HT1080 (cell line): ENCODE measurements around the gene DVL1. TPM values are rescaled to one million over a fixed set of nuclear protein-coding genes. Genes with fewer than 3 reads are reported as not detected.

ENCODE experiments used
- DNase-seq: peaks from one replicate; pipeline ENCODE4 v3.0.0-alpha.2; 2015; ENCODE audit warnings: low read depth
- total RNA-seq: library from RNA; depleted of rRNA; stranded (reverse); fragments of >200 nt; shearing (Covaris generic); gene quantifications from 2 replicates; pipeline ENCODE4 v1.2.3, GENCODE V29; 2014

The DVL1 gene
- total RNA-seq, 1 experiment from 2014 or later = 113 TPM

DNA sequence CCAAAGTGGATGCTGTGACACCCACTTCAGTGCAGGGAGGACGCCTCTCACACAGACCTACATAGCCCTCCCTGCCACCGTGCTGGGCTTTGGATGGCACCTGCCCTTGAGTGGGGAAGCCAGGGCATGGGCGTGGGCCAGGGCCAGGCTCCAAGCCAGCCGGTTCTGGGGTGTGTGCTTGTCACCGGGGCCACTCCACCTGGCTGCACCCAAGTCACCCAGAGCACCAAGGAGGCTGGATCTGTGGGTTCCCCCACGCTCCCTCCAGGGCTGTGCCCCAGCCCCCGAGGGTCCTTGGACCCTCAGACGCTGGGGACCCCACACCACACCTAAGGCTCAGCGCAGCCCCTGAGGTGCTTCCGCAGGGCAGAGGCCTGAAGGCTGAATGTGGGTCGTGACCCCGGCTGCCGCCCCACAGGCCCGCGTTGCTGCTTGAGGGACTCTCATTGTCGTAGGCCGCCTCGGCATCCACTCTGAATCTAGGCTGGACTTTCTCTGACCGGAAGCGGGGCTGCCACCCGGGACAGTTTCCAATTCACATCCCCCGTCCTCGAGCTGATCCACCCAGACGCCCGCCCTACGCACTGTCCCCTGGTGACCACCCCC is 7.7 kb upstream of the DVL1 start:
- no peak for DNase-seq

DNA sequence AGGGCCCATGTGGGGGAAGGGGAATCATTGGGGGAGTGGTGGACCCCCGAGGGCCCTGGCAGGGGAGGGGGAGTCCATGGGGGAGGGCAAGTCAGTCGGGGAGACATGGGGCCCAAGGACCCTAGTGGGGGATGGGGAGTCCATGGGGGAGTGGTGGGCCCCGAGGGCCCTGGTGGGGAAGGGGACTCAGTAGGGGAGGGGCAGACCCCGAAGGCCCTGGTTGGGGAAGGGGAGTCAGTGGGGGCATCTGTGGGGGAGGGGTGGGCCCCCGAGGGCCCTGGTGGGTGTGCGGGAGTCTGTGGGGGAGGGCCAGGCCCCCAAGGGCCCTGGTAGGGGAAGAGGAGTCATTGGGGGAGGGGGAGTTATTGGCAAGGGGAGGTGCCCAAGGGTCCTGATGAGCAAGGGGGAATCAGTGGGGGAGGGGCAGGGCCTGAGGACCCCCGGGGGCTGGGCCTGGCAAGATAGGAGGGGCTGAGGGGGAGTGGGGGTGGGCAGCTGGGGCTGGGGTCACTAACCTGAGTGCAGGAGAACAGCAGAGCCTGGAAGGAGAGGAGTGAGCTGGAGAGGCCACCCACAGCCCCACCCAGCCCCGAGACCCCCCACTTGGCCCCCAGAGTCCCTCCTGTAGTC is 7.1 kb upstream of the DVL1 start:
- no peak for DNase-seq

DNA sequence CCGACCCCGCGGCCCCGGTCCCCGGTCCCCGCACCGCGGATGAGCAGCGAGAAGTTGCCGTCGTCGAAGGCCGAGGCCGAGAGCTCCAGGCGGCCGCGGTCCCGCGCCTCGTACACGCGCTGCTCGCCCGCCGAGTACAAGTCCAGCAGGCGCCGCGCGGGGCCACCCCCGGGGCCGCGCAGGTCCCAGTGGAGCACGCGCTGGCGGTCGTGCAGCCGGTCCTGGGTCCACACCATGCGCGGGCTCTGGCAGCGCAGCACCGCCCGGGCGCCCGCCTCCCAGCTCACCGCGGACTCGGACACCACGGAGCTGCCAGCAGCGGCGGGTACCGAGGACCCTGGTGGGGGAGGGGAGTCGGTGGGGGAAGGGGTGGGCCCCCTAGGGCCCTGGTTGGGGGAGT is 6.2 kb upstream of the DVL1 start:
- DNase-seq = no peak

DNA sequence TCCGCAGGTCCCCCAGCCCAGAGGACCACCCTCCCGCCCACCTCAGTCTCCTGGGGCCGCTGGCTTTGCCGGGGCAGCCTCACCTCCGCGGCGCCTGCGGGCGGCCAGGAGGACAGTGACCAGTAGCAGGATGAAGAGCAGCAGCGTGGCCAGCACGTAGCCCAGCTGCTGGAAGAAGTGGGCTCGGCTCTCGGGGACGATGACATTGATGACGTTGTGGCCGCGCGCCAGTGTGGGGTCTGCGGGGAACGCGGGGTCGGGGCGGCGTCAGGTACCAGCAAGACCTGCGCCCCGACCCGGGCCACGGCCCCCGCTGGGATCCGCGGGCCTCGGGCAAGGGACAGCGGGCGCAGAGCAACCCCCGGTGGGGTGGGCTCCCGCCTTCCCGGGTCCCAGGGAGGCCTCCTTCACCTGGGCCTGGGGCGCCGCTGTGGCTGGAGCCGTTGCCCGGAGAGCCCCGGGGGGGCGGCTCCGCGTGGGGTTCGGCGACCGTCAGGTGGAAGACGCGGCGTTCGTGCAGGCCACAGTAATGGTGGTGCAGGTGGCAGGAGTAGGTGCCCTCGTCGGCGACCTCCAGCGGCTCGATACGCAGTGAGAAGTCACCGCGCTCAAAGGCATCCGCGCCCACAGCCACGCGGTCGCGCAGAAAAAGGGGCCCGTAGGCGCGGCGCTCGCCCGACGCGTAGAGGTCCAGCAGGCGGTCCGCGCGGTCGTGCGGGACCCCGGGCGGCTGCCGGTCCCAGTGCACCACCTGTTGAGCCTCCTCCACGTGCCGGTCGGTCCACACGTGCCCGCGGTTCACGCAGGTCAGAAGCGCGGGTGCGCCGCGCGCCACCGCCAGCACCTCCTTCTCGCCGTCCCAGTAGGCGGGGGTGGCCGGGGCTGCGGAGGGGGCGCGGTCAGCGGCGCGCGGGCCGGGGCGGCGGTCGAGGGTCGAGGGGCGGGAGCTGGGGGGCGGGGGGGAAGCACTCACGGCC is 5.3 kb upstream of the DVL1 start:
- no peak for DNase-seq

DNA sequence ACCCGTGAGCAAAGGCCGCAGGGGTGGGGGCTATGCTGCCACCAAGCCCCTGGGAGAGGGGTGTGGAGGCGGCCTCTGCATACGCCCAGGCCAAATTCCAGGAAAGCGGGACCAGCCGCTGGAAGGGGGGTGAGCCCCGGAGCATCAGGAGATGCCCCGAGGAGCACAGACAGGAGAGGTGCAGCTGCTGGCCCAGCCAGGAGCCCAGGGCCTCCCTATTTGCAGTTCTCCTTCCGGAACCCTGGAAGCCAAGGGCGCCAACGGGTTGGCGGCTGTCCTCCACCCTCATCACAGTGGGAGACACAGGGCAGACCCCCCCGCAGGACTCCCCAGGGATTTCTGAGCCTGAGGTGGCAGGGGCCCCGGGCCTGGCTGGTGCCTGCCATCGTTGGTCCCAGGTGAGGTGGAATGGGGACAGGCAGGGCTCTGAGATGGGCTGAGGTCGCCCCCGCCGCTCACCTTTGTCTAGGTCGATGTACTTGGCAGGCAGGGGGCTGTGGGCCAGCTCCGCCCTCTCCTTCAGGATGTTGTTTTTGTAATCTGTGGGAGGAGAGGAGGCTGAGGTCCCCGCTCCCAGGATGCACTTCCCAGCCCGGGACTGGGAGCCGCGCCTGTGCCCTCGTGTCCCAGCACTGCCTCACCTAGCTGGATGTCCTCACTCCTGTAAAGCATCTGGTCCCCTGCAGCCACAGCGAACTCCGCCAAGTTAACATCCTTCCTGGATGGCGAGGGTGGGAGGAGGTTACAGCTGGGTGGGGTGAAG is 4.4 kb upstream of the DVL1 start:
- DNase-seq = no peak

DNA sequence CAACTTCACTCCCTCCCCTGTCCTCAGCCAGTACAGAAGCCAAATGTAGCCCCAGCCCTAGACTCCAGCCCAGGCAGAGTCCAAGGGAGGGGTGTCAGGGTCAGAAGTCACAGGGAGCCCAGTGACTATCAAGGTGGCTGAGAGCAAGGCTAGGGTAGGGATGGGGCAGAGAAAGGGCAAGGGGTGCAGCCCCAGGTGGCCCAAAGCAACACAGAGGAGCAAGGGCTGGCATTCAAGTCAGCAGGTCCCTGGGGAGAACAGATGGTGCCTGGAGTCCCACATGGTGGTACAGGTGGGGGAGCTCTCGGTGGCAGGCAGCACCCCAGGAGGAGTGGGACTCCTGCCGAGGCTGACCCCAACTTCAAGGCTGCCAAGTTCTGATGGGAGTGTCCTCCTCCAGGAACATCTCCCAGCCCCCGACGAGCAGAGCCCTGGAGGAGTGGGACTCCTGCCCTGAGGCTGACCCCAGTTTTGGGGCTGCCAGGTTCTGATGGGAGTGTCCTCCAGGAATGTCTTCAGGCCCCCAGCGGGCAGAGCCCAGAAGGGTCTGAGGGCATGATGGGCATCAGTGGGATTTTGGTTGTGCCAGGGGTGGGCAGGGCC is 3.7 kb upstream of the DVL1 start:
- DNase-seq = no peak

DNA sequence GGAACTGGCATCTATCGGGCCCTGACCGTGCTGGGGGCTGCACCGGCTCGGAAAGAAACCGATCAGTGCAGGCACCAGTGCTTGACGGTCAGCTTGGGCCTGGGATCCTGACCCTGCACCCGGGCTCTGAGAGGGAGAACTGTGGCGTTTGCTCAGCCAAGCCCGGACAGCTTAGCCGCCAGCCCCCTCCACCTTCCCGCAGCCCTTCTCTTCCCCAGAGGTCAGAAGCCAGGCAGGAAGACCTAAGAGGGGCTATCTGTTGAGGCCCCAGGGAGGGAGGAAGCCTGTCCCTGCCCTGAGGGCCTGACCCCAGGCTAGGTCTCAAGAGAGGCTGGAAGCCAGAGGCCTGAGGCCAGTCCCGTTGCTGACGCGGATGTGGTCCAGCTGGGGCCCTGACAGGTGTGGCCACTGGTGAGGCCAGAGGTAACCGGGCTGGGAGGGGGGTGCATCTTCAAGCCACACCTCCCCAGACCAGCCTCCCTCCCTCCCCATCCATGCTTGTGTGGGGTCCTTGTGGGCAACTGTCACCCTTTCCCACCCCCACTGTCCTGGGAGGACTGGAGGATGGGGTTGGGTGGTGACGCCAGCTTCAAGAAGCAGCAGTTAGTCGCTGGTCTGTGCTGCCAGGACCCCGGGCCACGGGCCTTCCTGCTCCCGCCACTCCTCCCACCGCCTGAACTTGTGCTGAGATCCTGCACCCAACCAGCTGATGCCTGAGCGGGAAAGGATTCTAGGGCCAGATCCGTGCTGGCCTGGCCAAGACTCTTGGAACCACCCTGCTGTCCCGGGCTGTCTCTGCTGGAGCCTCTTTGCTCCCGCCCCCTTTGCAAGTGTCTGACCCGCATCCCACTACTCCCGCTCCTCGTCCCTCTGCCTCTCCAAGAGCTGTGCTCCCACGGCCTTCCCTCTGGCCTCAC is 2.6 kb upstream of the DVL1 start:
- no peak for DNase-seq

DNA sequence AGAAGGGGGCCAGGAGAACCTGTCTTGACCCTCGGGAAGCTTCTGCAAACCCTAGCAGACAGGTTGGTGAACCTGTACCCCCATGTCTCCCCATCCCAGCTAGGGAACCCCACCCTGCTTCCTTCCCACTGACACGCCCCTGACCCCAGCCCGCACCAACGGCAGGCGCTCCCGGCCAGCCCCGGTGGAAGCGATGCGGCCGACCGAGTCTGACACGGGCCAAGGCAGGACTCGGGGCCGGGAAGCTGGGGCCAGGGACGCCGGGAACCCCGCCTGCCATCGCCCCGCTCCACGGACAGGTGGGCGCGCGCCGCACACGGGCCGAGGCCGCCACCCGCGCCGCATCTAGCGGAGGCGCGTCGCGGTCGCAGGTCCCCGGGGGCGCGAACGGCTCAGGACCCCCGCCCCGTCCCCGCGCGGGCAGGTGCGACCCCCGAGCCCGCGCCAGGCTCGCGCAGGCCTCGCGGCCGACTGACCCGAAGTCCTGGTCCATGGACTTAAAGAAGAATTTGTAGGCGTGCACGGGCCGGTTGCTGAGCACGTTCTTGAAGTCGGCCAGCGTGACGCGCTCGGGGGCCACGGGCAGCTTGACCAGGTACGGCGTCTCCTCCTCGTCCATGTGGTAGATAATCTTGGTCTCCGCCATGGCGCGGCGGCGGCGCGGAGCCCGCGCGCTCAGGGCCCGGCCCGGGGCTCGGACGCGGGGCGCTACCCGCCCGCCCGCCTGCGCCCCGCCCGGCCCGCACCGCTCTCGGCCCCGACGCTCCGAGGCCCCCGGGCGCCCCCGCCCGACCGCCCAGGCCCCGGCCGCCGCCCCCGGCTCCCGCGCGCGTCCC is 580 bp downstream of the DVL1 start:
- DNase-seq = no peak

DNA sequence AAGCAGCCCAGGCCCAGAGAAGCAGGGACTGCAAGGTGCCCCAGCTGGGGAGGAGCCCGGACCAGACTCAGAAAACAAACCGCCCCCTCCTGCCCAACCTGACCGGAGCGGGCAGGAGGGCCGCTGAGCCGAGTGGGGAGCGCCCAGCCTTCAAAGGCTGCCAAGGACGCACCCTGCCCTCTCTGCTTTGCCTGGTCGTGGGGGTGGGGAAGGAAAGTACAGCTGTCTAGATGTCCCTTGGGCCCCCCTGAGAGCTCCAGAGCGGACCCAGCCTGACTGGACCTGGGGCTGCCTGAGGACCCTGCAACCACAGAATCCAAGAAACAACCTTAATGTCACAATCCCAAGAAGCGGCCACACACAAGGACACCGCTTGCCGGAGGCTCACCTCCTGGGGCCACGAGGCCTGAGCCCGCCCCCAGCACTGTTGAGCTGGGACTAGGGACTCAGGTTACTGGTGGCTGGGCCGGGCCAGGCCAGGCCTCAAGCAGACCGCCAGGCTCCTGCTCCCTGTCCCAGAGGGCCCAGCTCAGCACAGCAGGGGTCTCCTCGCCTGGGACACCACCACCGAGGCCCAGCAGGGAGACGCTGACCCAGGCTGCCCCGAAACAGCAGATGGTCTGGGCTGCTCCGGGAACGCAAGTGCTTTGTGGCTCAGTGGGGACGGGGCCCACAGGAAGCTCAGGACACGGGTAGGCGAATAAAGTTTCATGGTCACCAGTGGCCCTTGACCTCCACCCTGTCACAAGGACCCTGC is 1.4 kb downstream of the DVL1 start:
- DNase-seq = peak; percentile 55

DNA sequence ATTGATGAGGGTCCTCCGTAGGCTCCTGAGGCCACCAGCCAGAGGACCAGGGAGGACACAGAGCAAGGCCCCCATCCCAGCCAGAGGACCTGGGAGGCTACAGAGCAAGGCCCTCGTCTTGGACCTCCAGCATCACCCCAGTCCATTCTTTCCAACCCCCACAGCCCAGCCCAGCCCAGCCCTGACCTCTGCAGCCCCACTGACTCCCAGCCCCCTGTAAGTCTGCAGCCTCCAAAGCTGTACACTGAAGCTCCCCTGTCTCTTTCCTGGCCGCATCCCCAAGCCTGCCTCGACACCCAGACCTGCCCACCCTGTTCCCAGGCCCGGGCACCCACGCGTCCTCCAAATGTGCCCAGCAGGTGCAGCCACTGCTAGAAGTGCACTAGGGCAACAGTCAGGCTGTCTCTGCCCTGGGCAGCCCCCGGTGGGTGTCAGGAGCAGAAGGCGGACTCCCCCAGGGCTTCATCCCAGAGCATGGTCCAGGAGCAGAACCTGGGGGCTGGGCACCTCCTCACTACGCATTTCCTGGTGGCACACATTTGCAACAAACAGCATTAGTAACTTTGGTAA is 2.1 kb downstream of the DVL1 start:
- DNase-seq = no peak

DNA sequence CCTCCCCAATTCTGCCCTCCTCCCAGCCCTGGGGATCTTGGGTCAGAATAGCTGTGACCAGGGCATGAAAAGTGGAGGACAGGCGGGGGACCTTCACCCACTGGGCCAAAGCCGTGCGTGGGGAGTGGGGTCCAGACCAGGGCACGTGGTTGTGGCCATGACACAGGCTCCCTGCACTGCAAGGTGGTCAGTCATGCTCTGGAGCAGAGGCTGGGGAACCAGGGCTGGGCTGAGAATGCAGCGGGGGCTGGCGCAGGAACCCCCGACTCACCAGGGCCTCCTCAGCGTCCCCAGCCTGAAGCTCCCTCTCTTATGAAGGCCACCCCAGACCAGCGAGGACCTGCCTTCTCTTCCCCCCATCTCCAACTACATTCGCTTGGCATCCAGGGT is 2.7 kb downstream of the DVL1 start:
- no peak for DNase-seq

DNA sequence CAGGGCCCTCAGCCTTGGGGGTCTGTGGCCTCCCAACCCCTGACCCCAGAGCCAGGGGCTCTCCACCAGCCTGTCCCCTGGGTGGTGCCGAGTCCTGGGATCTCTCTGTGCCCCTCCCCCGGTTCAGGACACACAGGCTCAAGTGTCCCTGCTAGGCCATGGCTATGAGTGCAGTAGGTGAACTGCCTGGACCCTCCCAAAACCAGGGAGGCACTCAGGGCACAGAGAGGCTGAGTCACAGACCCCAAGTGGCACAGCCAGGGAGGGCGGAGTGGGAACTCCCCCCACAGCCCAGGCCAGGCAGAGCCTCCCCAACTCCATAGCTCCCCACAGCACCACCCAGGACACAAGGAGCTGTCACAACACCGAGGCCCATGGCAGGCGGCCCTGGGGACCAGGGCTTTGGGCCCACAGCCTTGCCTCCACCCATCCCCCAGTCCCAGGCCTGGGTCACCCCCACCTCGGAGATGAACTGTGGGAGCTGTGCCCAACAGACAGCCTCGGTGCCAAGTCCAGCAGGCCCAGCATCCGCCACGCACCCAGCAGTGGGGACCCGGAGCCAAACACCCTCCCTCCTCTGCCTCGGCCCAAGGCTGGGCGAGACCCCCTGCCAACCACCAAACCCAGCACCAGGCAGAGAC is 3.2 kb downstream of the DVL1 start:
- DNase-seq = no peak

DNA sequence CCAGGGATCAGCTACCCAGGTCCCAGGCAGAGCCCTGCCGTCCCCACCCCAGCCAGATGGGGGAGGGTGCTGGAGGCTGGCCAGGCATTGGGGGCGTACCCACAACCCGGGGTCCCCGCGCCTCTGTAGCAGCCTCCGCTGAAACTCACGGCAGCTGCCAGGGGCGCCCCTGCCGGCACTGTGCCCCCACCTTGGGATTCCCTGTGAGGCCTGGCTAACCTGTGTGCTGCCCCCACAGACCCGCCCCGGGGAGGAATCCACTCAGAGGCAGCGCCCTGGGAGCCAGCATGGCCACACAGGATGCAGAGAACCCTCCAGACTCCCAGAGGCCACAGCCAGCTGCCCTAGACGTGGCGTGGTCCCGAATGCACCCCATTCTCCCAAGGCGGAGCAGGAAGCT is 3.8 kb downstream of the DVL1 start:
- no peak for DNase-seq

DNA sequence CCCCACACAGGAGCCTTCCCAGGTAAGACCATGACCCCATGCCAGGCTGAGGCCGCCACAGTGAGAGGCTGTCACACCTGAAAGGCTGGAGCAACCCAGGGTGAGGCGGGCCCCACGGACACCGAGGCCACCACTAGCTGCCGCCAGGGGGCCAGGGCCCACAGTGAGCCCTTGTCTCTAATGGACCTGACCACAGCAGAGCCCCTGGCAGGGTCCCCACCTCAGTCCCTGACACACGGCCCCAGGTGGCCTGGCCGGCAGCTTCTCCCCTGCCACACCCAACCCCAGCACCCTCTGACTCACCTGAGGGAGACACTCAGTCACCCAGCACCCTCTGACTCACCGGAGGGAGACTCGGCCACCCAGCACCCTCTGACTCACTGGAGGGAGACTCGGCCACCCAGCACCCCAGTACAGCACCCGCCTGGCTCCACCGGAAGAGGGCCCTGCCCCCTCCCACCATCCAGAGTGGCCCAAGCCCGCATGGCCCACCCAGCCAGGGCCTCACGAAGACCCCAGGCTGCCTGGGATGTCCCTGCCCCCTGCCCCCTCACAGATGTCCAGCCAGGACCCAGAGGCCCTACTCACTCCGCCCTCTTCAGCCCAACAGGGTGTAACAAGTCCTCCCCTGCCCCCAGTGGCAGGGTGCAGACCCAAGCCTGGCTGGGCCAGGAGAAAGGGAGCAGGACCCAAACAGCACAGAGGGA is 4.4 kb downstream of the DVL1 start:
- peak; percentile 94 for DNase-seq

DNA sequence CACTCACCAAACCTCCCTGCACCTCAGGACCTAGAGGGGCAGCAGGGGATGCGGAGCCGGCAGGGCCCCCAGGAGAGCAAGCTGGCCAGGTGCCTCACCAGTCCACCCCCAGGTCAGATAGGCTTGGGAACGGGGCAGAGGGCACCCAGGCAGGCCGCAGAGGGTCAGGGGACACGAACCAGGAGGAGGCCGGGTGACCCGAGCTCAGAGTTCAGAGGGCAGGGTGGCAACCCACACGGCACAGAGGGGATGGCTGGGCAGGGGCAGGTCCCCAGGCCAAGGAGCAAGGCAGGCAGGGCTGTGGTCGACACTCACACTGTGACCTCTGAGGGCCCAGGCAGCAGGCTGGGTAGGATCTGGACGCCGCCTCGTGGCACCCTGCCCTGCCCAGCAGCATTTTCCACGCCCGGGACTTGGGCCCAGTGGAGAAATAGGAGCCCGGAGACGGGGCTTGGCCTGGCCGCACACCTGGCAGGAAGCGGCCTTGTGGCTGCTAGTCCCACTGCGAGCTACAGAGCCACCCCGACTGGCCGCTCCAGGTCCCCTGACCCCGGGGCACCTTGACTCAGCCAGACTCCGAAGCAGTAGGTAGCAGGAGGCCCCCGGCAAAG is 5.3 kb downstream of the DVL1 start:
- no peak for DNase-seq

DNA sequence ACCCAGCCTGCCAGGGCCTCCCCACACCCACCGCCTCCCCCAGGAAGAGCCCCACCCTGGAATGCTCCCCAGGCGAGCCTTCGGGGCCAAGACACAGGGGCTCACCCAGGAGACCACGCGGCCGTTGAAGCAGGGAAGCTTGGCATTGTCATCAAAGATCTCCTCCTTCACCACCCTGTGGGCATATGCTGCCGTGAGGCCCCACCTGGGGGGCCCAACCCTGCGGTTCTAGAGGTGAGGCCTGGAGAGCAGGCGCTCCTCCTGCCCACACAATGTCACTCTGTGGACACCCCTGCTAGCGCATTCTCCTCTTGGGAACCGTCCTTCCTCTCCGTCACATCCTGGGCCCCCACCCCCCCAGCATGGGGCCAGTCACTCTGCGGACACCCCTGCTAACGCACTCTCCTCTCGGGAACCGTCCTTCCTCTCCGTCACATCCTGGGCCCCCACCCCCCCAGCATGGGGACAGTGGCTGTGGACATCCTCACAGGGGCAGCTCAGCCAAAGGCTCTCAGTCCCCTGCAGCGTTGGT is 6.6 kb downstream of the DVL1 start:
- DNase-seq = no peak
